MM.1S (cell line): ENCODE results near the gene PARP12.

Experiments used
- EZH2 ChIP-seq: fragments of 300-600 bp; sonication (generic); optimal IDR thresholded peaks from 2 replicates; pipeline ENCODE3; 2017; ENCODE audit warnings: low read depth, mild to moderate bottlenecking, antibody characterized with exemption, low read length, mixed read lengths
- EZH2phosphoT487 ChIP-seq: fragments of 300-600 bp; sonication (generic); IDR thresholded peaks from 2 replicates; pipeline ENCODE4 v1.6.1; 2018; ENCODE audit warnings: antibody characterized with exemption, low read length
- TF ChIP-seq, protein P1 (sequence below): fragments of 300-600 bp; sonication (generic); IDR thresholded peaks from 2 replicates; pipeline ENCODE4 v1.5.1; 2016; ENCODE audit warnings: antibody characterized with exemption, low read length, mixed read lengths

- no peak for TF ChIP-seq EZH2phosphoT487
- TF ChIP-seq, protein P1, sequence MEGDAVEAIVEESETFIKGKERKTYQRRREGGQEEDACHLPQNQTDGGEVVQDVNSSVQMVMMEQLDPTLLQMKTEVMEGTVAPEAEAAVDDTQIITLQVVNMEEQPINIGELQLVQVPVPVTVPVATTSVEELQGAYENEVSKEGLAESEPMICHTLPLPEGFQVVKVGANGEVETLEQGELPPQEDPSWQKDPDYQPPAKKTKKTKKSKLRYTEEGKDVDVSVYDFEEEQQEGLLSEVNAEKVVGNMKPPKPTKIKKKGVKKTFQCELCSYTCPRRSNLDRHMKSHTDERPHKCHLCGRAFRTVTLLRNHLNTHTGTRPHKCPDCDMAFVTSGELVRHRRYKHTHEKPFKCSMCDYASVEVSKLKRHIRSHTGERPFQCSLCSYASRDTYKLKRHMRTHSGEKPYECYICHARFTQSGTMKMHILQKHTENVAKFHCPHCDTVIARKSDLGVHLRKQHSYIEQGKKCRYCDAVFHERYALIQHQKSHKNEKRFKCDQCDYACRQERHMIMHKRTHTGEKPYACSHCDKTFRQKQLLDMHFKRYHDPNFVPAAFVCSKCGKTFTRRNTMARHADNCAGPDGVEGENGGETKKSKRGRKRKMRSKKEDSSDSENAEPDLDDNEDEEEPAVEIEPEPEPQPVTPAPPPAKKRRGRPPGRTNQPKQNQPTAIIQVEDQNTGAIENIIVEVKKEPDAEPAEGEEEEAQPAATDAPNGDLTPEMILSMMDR = peak; percentile 23
- no peak for TF ChIP-seq EZH2
These were observed 16.4 kb upstream of the PARP12 start for GRCh38 chr7:140079121-140079536.
